Cardiac muscle cell (in vitro differentiated cells and primary cell): ENCODE measurements around the gene SND1. TPM values are rescaled to one million over a fixed set of nuclear protein-coding genes. Genes with fewer than 3 reads are reported as not detected.

ENCODE experiments used
- DNase-seq, 2 donors: peaks; one replicate each; pipeline versions ENCODE4 v3.0.0 to v3.0.0-alpha.2; 2010 to 2017; ENCODE audit warnings: low read depth in 1 of 2, low spot score in 1 of 2
- H3K27ac ChIP-seq: fragments of 200-600 bp; sonication (generic); 2 replicates; pipeline ENCODE4 v1.5.1; 2016
- H3K27me3 ChIP-seq: fragments of 200-600 bp; sonication (generic); 2 replicates; pipeline ENCODE4 v1.6.0; 2016; ENCODE audit warnings: control low read depth
- H3K36me3 ChIP-seq: fragments of 200-600 bp; sonication (generic); 2 replicates; pipeline ENCODE4 v1.5.1; 2016; ENCODE audit warnings: control low read depth
- H3K4me1 ChIP-seq: fragments of 200-600 bp; sonication (generic); 2 replicates; pipeline ENCODE4 v1.8.1; 2017; ENCODE audit warnings: low read depth, mild to moderate bottlenecking, mixed run types
- H3K4me3 ChIP-seq: fragments of 200-600 bp; sonication (generic); 2 replicates; pipeline ENCODE4 v1.5.1; 2016; ENCODE audit warnings: mild to moderate bottlenecking
- H3K9me3 ChIP-seq: fragments of 200-600 bp; sonication (generic); 2 replicates; pipeline ENCODE4 v1.5.1; 2017; ENCODE audit warnings: low read depth, mild to moderate bottlenecking, control low read depth
- polyA plus RNA-seq: library from polyadenylated mRNA; unstranded; fragments of >200 nt; fragmentation: Nextera tagmentation; extraction: Ambion mirVana; gene quantifications from 2 replicates; pipeline ENCODE4 v1.2.1, GENCODE V29; 2016
- total RNA-seq: library from RNA; depleted of rRNA; stranded (reverse); fragments of >200 nt; gene quantifications from 2 replicates; pipeline ENCODE4 v1.2.3, GENCODE V29; 2016
- TF ChIP-seq, protein P1 (sequence below): IDR thresholded peaks from 2 replicates; pipeline ENCODE4 v1.5.1; 2012; ENCODE audit warnings: low read depth, mild to moderate bottlenecking, low read length

Gene SND1
- total and polyA plus RNA-seq, 2 experiments from 2014 or later = 114 to 172 TPM

- Histone ChIP-seq H3K27ac (no peak overlapping the region), H3K4me1 (peaks cover 23% of the 10 kb centered on the region), H3K9me3 (no peaks in the 10 kb centered on the region), H3K4me3 (no peak overlapping the region), H3K36me3 (no peaks in the 10 kb centered on the region), H3K27me3 (no peaks in the 10 kb centered on the region)
- DNase-seq = peak in 1 of 2 donors; percentile 35
- TF ChIP-seq, protein P1, sequence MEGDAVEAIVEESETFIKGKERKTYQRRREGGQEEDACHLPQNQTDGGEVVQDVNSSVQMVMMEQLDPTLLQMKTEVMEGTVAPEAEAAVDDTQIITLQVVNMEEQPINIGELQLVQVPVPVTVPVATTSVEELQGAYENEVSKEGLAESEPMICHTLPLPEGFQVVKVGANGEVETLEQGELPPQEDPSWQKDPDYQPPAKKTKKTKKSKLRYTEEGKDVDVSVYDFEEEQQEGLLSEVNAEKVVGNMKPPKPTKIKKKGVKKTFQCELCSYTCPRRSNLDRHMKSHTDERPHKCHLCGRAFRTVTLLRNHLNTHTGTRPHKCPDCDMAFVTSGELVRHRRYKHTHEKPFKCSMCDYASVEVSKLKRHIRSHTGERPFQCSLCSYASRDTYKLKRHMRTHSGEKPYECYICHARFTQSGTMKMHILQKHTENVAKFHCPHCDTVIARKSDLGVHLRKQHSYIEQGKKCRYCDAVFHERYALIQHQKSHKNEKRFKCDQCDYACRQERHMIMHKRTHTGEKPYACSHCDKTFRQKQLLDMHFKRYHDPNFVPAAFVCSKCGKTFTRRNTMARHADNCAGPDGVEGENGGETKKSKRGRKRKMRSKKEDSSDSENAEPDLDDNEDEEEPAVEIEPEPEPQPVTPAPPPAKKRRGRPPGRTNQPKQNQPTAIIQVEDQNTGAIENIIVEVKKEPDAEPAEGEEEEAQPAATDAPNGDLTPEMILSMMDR = no peak
Measured at GRCh38 chr7:127786184-127786583, 134.2 kb downstream of the SND1 start.

DNA sequence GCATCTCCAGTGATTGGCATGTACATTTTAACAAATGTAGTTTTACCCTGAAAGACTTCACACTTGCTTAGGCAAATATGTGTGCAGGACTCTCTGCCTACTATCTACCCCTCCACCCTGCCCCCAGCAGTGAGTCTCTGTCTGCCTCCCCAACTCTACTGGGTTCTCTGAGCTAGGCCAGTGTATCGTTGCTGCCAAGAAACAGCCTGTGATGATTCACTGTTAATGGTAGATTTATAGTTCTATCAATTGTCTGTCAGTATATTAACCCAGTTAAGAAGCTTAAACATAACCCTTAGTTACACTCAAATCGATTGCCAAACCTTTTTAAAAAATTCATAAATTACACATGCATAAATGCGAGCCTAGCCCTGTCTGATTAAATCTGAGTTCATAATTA is 137.0 kb downstream of the SND1 start:
- Histone ChIP-seq H3K27ac (no peak overlapping the region), H3K4me1 (no peaks in the 10 kb centered on the region), H3K36me3 (no peaks in the 10 kb centered on the region), H3K4me3 (no peak overlapping the region), H3K9me3 (no peaks in the 10 kb centered on the region), H3K27me3 (no peaks in the 10 kb centered on the region)
- no peak for DNase-seq
- TF ChIP-seq, protein P1 = no peak

DNA sequence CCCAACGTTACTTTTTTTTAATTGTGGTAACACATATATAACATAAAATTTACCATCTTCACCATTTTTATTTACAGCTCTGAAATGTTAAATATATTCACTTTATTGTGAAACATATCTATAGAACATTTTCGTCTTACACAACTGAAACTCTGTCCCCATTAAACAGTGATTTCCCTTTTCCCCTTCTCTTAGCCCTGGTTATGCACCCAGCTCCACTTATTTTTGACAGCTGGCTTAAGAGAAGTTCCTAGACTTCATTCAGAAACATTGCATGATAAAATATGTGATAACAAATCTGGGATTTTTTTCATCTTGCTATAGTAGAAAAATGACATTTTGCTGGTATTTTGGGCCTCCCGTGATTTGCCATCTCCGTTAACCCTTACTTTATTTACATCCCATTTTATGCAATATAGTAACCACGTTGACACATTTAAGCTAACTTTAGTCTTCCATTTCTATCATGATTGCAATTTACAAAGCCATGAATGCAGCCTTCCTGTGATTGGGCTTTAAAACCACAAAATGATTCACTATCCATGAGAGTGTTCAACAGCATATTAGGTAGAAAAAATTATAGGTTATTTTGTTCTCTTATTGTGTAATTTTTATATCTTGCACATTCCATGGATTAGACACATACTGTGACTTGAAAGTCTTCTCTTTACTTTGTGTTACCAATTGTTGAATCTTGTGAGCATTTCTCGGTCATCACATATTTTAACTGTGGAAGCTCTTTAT is 139.6 kb downstream of the SND1 start:
- Histone ChIP-seq H3K4me1 (no peaks in the 10 kb centered on the region), H3K4me3 (no peak overlapping the region), H3K36me3 (no peaks in the 10 kb centered on the region), H3K27ac (no peak overlapping the region), H3K9me3 (no peaks in the 10 kb centered on the region), H3K27me3 (no peaks in the 10 kb centered on the region)
- peak in 1 of 2 donors; percentile 56 for DNase-seq
- TF ChIP-seq, protein P1 = no peak

DNA sequence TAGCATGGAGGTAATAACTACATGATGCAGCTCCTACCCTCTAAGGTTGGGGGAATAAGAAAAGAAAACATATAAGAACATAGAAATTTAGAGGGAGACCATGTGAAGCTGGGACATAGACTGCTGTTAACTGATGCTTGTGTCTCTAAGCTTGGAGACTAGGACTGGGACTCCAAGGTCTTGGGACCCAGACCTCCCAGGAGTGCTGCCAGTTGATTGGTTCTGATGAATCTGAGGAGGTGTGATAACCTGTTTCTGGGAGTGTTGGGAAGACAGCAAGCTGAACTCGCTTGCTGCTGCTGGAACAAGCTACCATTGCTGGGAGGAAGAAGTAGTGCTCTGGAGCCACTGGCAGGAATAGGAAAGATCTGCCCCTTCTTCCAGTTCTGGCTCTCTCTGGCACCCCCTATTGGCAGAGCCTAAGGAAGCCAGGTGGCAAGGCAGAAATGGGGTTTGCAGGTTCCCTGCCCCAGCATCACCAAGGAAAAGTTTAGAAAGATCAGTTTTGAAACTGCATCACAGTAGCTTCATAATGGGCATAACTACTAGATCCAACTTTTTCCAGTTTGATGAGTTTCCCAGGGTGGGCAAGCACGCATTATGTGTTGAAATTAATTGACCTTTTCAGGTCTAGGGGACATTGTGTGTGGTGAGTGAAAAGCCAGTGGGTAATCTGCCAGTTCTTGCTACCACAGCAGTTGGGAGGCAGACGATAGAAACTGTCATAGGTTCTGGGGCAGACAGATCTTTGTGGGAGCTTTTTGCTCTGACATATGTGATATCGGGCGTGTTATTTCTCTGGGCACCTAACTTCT is 140.7 kb downstream of the SND1 start:
- no peak overlapping the region for H3K27ac ChIP-seq
- no peaks in the 10 kb centered on the region for H3K9me3 ChIP-seq
- H3K36me3 ChIP-seq = no peaks in the 10 kb centered on the region
- DNase-seq = peak in 1 of 2 donors; percentile 26
- no peak overlapping the region for H3K4me3 ChIP-seq
- no peaks in the 10 kb centered on the region for H3K27me3 ChIP-seq
- TF ChIP-seq, protein P1 = peak; percentile 59
- peaks cover 2% of the 10 kb centered on the region for H3K4me1 ChIP-seq

DNA sequence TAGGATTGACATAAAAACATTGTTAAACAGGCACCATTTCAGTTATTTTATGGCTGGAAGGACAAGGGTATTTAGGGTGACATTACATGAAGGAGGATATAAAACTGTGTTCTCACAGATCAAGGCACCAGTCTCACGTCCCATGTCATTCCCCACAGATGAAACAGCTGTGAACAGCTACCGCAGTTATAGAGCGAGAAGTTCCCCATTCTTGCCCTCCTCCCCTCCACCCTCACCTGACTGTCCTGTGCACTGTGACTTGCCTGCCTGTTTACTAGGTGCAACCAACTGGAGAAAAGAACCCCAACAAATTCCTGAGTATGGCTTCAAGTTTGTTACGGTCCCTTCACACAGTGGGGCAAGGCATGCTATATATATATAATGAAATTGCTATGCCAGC is 141.6 kb downstream of the SND1 start:
- TF ChIP-seq, protein P1 = no peak
- H3K4me1 ChIP-seq = peaks cover 8% of the 10 kb centered on the region
- H3K9me3 ChIP-seq = no peaks in the 10 kb centered on the region
- no peaks in the 10 kb centered on the region for H3K36me3 ChIP-seq
- no peak overlapping the region for H3K4me3 ChIP-seq
- no peak overlapping the region for H3K27ac ChIP-seq
- DNase-seq = no peak
- no peaks in the 10 kb centered on the region for H3K27me3 ChIP-seq
